H9 (cell line): ENCODE measurements around the gene CHEK1. TPM values are rescaled to one million over a fixed set of nuclear protein-coding genes. Genes with fewer than 3 reads are reported as not detected.

Source experiments
- DNase-seq: peaks from one replicate; pipeline ENCODE4 v3.0.0-alpha.2; 2017
- H2AFZ ChIP-seq: one replicate; pipeline ENCODE4 v1.6.1; 2013; ENCODE audit warnings: mild to moderate bottlenecking, low read length, control low read depth, moderate library complexity
- H2AK5ac ChIP-seq: 2 replicates; pipeline ENCODE4 v1.6.1; 2013; ENCODE audit warnings: low read length, control low read depth, mixed read lengths; ENCODE audit not compliant: insufficient read length
- H2BK120ac ChIP-seq: one replicate; pipeline ENCODE4 v1.6.1; 2013; ENCODE audit warnings: low read depth, mild to moderate bottlenecking, low read length, control low read depth, inconsistent platforms; ENCODE audit not compliant: poor library complexity, severe bottlenecking
- H2BK12ac ChIP-seq: 2 replicates; pipeline ENCODE4 v1.6.1; 2013; ENCODE audit warnings: low read length, control low read depth, mixed read lengths, low read depth; ENCODE audit not compliant: insufficient read length
- H2BK15ac ChIP-seq: 2 replicates; pipeline ENCODE4 v1.6.1; 2013; ENCODE audit warnings: low read depth, low read length, control low read depth
- H2BK20ac ChIP-seq: one replicate; pipeline ENCODE4 v1.6.1; 2013; ENCODE audit warnings: low read depth, mild to moderate bottlenecking, low read length, control low read depth, inconsistent platforms; ENCODE audit not compliant: poor library complexity, severe bottlenecking
- H2BK5ac ChIP-seq: 2 replicates; pipeline ENCODE4 v1.6.1; 2013; ENCODE audit warnings: low read length, control low read depth, mixed read lengths; ENCODE audit not compliant: insufficient read length
- H3K14ac ChIP-seq: 2 replicates; pipeline ENCODE4 v1.6.1; 2013; ENCODE audit warnings: low read length, control low read depth; ENCODE audit not compliant: insufficient read depth
- H3K18ac ChIP-seq: 2 replicates; pipeline ENCODE4 v1.6.1; 2013; ENCODE audit warnings: low read depth, mild to moderate bottlenecking, mixed read lengths, low read length, control low read depth; ENCODE audit not compliant: insufficient read length
- H3K23ac ChIP-seq: 2 replicates; pipeline ENCODE4 v1.6.1; 2013; ENCODE audit warnings: low read length, control low read depth, mixed read lengths, low read depth; ENCODE audit not compliant: insufficient read length
- H3K23me2 ChIP-seq: 2 replicates; pipeline ENCODE4 v1.6.1; 2013; ENCODE audit warnings: low read depth, mild to moderate bottlenecking, mixed read lengths, low read length, control low read depth; ENCODE audit not compliant: insufficient read length, poor library complexity, severe bottlenecking
- H3K27ac ChIP-seq: 2 replicates; pipeline ENCODE4 v1.5.1; 2013; ENCODE audit warnings: low read length, control low read depth, mixed read lengths, low read depth; ENCODE audit not compliant: insufficient read length
- H3K27me3 ChIP-seq: 2 replicates; pipeline ENCODE4 v1.6.1; 2013; ENCODE audit warnings: low read length, control low read depth, inconsistent platforms; ENCODE audit not compliant: insufficient read depth
- H3K4ac ChIP-seq: 2 replicates; pipeline ENCODE4 v1.6.1; 2013; ENCODE audit warnings: low read depth, mild to moderate bottlenecking, control low read depth, inconsistent platforms, low read length, moderate library complexity
- H3K4me1 ChIP-seq: 2 replicates; pipeline ENCODE4 v1.6.1; 2013; ENCODE audit warnings: low read length, control low read depth, inconsistent platforms; ENCODE audit not compliant: insufficient read depth
- H3K4me2 ChIP-seq: 2 replicates; pipeline ENCODE4 v1.6.1; 2013; ENCODE audit warnings: low read length, control low read depth, mixed read lengths; ENCODE audit not compliant: insufficient read length, insufficient read depth
- H3K56ac ChIP-seq: 2 replicates; pipeline ENCODE4 v1.6.1; 2013; ENCODE audit warnings: low read depth, mild to moderate bottlenecking, mixed read lengths, low read length, control low read depth; ENCODE audit not compliant: insufficient read length
- H3K79me1 ChIP-seq: 2 replicates; pipeline ENCODE4 v1.6.1; 2013; ENCODE audit warnings: low read depth, mild to moderate bottlenecking, moderate library complexity, low read length, control low read depth, inconsistent platforms; ENCODE audit not compliant: insufficient read depth, poor library complexity, severe bottlenecking
- H3K79me2 ChIP-seq: 2 replicates; pipeline ENCODE4 v1.6.1; 2013; ENCODE audit warnings: low read length, control low read depth, inconsistent platforms; ENCODE audit not compliant: insufficient read depth
- H3K9ac ChIP-seq: 2 replicates; pipeline ENCODE4 v1.6.1; 2013; ENCODE audit warnings: low read length, control low read depth, mixed read lengths; ENCODE audit not compliant: insufficient read length; ENCODE audit errors: extremely low read depth
- H3K9me3 ChIP-seq: one replicate; pipeline ENCODE4 v1.6.1; 2013; ENCODE audit warnings: low read depth, low read length, inconsistent platforms; ENCODE audit not compliant: control insufficient read depth
- H3T11ph ChIP-seq: one replicate; pipeline ENCODE4 v1.6.1; 2013; ENCODE audit warnings: mild to moderate bottlenecking, low read length, control low read depth, inconsistent platforms
- H4K20me1 ChIP-seq: one replicate; pipeline ENCODE4 v1.6.1; 2013; ENCODE audit not compliant: control insufficient read depth, insufficient read length, insufficient read depth
- H4K5ac ChIP-seq: 2 replicates; pipeline ENCODE4 v1.6.1; 2013; ENCODE audit warnings: low read depth, mild to moderate bottlenecking, mixed read lengths, low read length, control low read depth; ENCODE audit not compliant: insufficient read length
- H4K8ac ChIP-seq: replicated peaks from 2 replicates; pipeline ENCODE4 v1.6.1; 2013; ENCODE audit warnings: low read length, control low read depth, mixed read lengths, low read depth; ENCODE audit not compliant: insufficient read length
- H4K91ac ChIP-seq: 2 replicates; pipeline ENCODE4 v1.6.1; 2013; ENCODE audit warnings: low read depth, mild to moderate bottlenecking, moderate library complexity, mixed read lengths, low read length, control low read depth; ENCODE audit not compliant: insufficient read length
- H3K27ac Mint-ChIP-seq, 3 experiments: 2 replicates in 2 of 3; 3 replicates in 1 of 3; pipeline ENCODE4 v1.8.0; 2020 to 2021; ENCODE audit warnings: mixed read lengths in 3 of 3, mild to moderate bottlenecking in 1 of 3, moderate library complexity in 1 of 3
- H3K27me3 Mint-ChIP-seq: 2 replicates; pipeline ENCODE4 v1.8.0; 2021; ENCODE audit warnings: low read depth, mild to moderate bottlenecking, moderate library complexity, mixed read lengths
- H3K36me3 Mint-ChIP-seq, 3 experiments: 2 replicates in 2 of 3; 3 replicates in 1 of 3; pipeline ENCODE4 v1.8.0; 2020 to 2021; ENCODE audit warnings: low read depth in 3 of 3, mixed read lengths in 3 of 3; ENCODE audit not compliant: insufficient read depth in 1 of 3
- H3K4me1 Mint-ChIP-seq, 2 experiments: 2 replicates each; pipeline ENCODE4 v1.8.0; 2020; ENCODE audit warnings: mixed read lengths in 2 of 2
- H3K4me3 Mint-ChIP-seq, 2 experiments: 2 replicates in 1 of 2; 3 replicates in 1 of 2; pipeline ENCODE4 v1.8.0; 2020 to 2021; ENCODE audit warnings: mild to moderate bottlenecking in 2 of 2, mixed read lengths in 2 of 2, moderate library complexity in 1 of 2
- H3K9me3 Mint-ChIP-seq, 2 experiments: 2 replicates in 1 of 2; 3 replicates in 1 of 2; pipeline ENCODE4 v1.8.0; 2020; ENCODE audit warnings: mild to moderate bottlenecking in 2 of 2, mixed read lengths in 2 of 2, moderate library complexity in 1 of 2
- CTCF ChIP-seq: fragments of 200-600 bp; sonication (generic); conservative IDR thresholded peaks from 3 replicates; pipeline ENCODE4 v1.8.0; 2021; ENCODE audit warnings: antibody characterized with exemption, mild to moderate bottlenecking
- WGBS: extraction: QIAGEN DNeasy Blood & Tissue Kit; methylation state at CpG from one replicate; pipeline ENCODE4 v1.1.7; 2013; ENCODE audit warnings: missing lambda C conversion rate, low lambda C conversion rate, mixed read lengths; ENCODE audit not compliant: insufficient read length; ENCODE audit errors: extremely low coverage; 5-methylcytosine and 5-hydroxymethylcytosine counted together
- total RNA-seq: library from RNA; stranded (reverse); gene quantifications from 2 replicates; pipeline ENCODE4 v1.2.1, GENCODE V29; 2021

The CHEK1 gene
- total RNA-seq, 1 experiment from 2014 or later, result 126 TPM

DNA sequence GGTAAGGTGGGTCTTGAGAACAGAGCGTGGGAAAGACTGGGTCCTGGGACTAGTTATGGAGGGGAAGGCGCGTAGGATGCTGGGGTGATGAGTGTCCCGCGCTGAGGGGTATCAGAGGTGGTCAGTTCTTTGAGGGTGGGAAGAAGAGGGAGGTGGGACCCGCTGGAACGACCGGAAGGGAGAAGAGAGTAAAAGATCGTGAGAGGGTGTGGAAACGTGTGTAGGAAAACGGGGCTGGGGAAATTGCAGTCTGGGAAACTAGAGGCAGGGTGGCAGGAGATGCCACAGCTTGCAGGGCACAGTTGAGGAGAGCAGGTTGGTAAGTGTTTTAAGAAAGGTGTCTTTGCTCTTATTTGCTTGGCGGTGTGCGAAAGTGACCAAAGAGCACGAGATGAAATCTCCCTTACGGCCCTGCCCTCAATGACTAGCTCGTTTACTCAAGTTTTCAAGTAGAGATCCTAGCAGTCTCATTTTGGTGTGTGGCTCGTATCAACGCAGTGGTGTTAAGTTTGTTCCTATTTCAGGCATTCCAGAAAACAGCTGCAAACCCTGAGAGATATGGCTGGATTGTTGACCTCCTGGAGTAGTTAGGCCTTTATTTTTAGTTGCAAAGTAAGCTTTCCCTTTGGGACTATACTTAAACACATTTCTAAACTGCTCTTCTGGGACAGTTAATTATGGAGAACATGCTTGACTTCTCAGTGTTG, 31.7 kb upstream of the CHEK1 start:
- no peak overlapping the region for H3K56ac ChIP-seq
- no peak overlapping the region for H2BK15ac ChIP-seq
- H3K9me3 Mint-ChIP-seq, result no peaks in the 10 kb centered on the region; a peak in 1 of 5 replicates
- H2BK12ac ChIP-seq, result no peak overlapping the region
- H3K4me3 Mint-ChIP-seq, result peak overlapping the region; percentile 99 to 100
- H2BK120ac ChIP-seq, result no peak overlapping the region
- H3K27ac ChIP-seq, result no peak overlapping the region
- no peak overlapping the region for H2AK5ac ChIP-seq
- peaks cover 10 to 28% (median 23%) of the 10 kb centered on the region in 3 experiments for H3K36me3 Mint-ChIP-seq
- H4K91ac ChIP-seq, result no peak overlapping the region
- H3K4ac ChIP-seq, result no peak overlapping the region
- no peak overlapping the region for H3T11ph ChIP-seq
- no peak overlapping the region for H4K8ac ChIP-seq
- H3K9me3 ChIP-seq, result no peaks in the 10 kb centered on the region
- H3K9ac ChIP-seq, result peak overlapping the region; percentile 79
- no peaks in the 10 kb centered on the region for H3K27me3 ChIP-seq
- H3K79me2 ChIP-seq, result peaks cover 15% of the 10 kb centered on the region; the same call in 1 of the 2 replicates
- H3K23me2 ChIP-seq, result peaks cover 4% of the 10 kb centered on the region
- H3K79me1 ChIP-seq, result no peaks in the 10 kb centered on the region
- WGBS, result no CpG with 5 or more reads among the region's 18 CpGs
- no peaks in the 10 kb centered on the region for H3K4me1 ChIP-seq
- H3K14ac ChIP-seq, result peak overlapping the region; percentile 69; the same call in 1 of the 2 replicates
- no peak overlapping the region for H2AFZ ChIP-seq
- peak overlapping the region; percentile 86 to 96 (median 96) for H3K27ac Mint-ChIP-seq
- H3K4me1 Mint-ChIP-seq, result peaks cover 12 to 19% of the 10 kb centered on the region in 2 experiments
- H3K18ac ChIP-seq, result no peak overlapping the region
- no peak overlapping the region for H2BK5ac ChIP-seq
- no peak overlapping the region for H3K23ac ChIP-seq
- no peaks in the 10 kb centered on the region for H3K27me3 Mint-ChIP-seq
- no peak for TF ChIP-seq CTCF
- H2BK20ac ChIP-seq, result no peak overlapping the region
- peak overlapping the region; percentile 79 for H3K4me2 ChIP-seq
- no peak overlapping the region for H4K5ac ChIP-seq
- no peaks in the 10 kb centered on the region for H4K20me1 ChIP-seq
- no peak for DNase-seq
